CD4-positive, alpha-beta T cell treated with Interleukin-17A for 1 hour (primary cell): ENCODE results near the gene C3.
"Not testable (repeated sequence)": the region's sequence is repeated elsewhere in the genome, so short reads cannot be mapped to it uniquely, and the experiment has no call there.

Experiments
- DNase-seq: peaks from one replicate; pipeline ENCODE4 v3.0.0-alpha.2; 2020

C3 gene

DNA sequence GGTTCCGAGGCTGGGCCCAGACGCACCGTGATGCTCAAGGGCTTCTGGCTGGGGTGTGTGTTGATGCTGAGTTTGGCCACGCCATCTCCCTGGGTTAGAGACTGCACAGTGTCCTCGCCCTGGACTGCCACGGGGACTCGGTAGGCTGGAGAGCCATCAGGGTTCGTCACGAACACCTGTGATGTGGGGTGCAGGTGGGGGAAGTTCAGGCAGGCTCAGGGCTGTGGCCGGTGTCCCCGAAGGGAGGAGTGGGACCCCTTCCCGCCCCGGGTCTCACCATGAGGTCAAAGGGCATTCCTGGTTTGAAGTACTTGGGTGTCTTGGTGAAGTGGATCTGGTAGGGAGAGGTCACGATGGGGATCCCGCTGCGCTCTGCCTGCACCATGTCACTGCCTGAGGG lies 8.2 kb downstream of the C3 start:
- DNase-seq, result no peak

DNA sequence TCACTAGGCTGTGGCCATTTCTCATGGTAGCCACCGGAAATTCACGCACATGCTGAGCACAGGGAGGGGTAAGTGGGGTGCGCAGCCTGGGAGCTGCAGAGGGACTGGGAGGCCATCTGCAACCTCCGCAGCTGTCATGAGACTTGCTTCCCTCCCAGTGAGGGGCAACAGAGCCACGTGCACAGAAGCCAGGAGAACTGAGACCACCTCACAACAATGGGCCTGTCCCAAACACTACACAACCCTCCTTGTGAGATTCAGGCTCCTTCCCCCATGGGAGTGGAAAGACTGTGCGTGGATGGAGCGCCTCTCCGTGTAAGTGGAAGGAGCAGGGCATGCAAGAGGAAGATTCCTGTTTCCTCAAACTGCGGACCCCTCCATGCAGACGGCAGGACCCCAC lies 8.8 kb downstream of the C3 start:
- no peak for DNase-seq

- DNase-seq, result no peak
These were observed 9.4 kb downstream of the C3 start for GRCh38 chr19:6711078-6711361.

DNA sequence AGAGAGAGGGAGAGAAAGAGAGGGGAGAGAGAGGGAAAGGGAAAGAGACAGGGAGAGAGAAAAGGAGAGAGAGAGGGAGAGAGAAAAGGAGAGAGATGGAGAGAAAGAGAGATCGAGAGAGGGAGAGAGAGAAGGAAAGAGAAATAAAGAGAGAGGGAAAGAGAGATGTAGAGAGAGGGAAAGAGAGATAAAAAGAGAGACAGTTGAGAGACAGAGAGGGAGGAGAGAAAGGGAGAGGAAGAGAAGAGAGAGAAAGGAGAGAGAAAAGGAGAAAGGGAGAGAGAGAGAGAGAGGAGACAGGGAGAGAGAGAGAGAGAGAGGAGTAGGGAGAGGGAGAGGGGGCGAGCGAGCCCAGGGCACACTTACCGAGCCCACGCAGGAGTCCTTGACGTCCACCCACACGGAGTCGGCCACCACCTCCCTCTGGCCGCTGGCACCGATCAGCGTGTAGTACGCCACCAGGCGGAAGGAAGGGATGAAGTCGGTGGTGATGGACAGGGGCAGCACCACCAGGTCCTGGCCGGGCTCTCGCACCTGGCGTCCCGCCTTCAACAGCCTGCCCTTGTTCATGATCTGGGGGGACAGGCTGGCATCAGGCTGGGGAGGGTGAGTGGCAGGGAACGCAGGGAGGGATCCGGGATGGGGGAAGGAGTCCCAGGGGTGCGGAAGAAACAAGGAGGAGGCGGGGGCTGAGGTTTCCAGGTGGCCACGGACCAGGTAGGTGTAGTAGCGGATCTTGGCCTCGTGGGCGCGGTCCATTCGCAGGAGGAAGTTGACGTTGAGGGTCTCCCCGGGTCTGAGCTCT lies 10.0 kb downstream of the C3 start:
- peak; percentile 20 for DNase-seq

GRCh38 chr19:6709549-6709948 lies 10.9 kb downstream of the C3 start:
- DNase-seq, result no peak

DNA sequence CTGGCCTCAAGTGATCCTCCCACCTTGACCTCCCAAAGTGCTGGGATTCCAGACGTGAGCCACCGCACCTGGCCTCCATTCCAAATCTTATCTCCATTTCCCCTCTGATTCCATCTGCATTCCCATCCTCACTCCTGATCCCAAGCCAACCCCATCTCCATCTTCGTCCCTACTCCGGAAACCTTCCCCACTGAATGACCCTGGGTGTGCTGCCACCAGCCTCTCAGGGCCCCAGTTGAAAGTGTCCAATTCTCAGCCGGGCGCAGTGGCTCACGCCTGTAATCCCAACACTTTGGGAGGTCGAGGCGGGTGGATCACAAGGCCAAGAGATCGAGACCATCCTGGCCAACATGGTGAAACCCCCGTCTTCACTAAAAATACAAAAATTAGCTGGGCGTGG lies 11.5 kb downstream of the C3 start:
- not testable (repeated sequence) for DNase-seq

DNA sequence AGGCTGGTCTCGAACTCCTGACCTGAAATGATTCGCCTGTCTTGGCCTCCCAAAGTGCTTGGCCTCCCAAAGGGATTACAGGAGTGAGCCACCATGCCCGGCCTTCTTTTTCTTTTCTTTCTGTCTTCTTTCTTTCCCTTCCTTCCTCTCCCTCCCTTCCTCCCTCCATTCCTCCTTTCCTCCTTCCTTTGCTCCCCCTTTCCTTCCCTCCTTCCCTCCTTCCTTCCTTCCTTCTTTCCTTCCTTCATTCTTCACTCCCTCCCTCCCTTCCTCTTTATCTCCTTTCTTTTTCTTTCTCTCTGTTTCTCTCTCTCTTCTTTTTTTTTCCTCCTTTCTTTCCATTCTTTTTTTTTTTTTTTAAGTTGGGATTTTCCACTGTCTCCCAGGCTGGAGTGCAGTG lies 12.1 kb downstream of the C3 start:
- no peak for DNase-seq

- DNase-seq, result no peak
These were observed 12.8 kb downstream of the C3 start for GRCh38 chr19:6707658-6708018.

DNA sequence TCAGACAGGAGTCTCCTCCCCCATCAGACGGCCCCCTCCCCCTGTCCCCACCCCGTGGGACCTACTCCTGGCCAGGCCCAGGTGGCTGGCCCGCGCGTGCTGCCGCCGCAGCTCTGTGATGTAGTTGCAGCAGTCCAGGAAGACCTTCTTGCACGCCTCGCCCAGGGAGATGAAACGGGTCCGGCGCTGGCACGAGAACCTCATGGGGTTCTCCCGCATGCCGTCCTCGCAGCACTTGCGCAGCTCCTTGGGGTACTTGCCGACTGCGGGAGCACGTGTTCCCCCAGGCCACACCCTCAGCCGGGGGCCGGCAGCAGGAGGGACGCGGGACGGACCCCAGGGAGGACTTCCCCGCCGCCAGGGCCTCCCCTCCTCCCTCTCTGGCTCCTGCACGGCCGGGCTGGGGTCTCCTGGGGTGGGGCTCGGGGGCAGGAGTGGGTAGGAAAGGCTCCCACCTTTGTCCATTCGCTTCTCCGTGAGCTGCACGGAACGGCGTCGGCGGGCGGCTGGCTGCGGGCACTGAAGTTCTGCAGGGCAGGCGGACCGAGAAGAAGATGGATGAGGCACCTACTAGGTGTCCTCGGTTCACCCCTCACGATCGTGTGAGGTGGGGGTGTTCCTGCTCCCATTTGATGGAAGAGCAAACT lies 13.3 kb downstream of the C3 start:
- DNase-seq, result no peak

DNA sequence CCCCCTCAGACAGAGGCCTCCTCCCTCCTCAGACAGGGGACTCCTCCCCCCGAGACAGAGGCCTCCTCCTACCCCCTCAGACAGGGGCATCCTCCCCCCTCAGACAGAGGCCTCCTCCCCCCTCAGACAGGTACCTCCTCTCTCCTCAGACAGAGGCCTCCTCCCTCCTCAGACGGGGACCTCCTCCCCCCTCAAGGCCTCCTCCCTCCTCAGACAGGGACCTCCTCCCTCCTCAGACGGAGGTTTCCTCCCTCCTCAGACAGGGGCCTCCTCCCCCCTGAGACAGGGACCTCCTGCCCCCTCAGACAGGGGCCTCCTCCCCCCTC lies 13.9 kb downstream of the C3 start:
- no peak for DNase-seq

DNA sequence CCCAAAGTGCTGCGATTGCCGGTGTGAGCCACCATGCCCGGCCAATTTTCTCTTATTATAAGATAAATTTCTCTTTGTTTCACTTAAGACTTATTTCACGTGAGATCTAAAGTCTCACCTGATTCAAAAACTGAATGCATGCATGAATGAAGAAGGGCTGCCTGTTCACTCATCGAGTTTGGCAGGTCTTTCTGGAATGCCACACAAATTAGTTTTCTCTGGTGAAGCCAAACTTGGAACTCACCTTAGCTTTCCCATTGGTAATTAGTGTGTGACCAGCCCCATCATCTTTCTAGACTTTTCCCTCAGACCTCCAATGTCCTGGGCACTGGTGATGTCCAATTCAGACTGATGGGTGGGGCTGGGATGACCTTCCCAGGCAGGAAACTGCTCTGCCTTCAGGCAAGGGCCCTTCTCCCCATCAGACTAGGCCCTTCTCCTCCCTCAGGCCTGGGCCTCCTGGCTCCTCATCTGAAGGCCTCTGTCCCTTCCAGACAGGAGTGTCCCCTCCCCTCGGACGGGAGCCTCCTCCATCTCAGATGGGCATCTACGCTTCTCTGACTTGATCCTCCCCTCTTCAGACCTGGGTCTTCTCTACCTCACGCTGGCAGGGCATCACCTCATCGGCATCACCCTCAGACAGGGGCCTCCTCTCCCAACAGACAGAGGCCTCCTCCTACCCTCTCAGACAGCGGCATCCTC lies 14.4 kb downstream of the C3 start:
- no peak for DNase-seq

- no peak for DNase-seq
These were observed 19.7 kb downstream of the C3 start for GRCh38 chr19:6700586-6701316.

GRCh38 chr19:6699935-6700334 lies 20.5 kb downstream of the C3 start:
- DNase-seq, result no peak

GRCh38 chr19:6697291-6697690 lies 23.2 kb downstream of the C3 start:
- no peak for DNase-seq

- no peak for DNase-seq
These were observed 24.1 kb downstream of the C3 start for GRCh38 chr19:6696239-6696820.

- DNase-seq, result no peak
These were observed 26.2 kb downstream of the C3 start for GRCh38 chr19:6694147-6694815.

DNA sequence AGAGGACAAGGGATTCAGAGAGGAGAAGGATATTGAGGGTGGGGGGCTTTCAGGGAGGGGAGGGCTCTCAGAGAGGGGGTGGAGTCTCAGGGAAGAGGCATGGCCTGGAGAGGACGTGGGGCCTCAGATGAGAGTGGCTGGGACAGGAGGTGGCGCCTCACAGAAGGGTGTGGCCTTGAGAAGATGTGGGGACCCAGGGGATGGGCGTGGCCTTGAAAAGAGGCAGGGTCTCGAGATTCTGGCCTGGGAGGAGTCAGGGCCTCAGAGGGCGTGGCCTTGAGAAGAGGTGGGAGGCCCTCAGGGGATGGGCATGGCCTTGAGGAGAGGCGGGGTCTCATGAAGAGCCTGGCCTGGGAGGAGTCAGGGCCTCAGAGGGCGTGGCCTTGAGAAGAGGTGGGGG lies 26.8 kb downstream of the C3 start:
- DNase-seq, result no peak

GRCh38 chr19:6693056-6693471 lies 27.4 kb downstream of the C3 start:
- no peak for DNase-seq

DNA sequence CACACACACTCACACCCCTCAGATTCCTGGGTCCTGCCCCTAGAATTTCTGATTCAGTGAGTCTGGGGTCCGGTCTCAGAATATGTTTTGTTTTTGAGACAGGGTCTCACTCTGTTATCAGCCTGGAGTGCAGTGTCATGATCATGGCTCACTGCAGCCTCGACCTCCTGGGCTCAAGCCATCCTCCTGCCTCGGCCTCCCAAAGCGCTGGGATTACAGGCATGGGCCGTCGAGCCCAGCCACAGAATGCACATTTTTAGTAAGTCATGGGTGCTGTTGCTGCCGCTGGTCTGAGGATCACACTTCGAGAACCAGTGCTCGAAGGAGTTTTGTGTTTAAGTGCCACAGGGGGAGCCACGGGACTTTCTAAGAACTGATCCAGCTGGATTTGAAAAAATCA lies 28.4 kb downstream of the C3 start:
- DNase-seq, result no peak

- no peak for DNase-seq
These were observed 29.1 kb downstream of the C3 start for GRCh38 chr19:6691342-6691741.

- no peak for DNase-seq
These were observed 30.1 kb downstream of the C3 start for GRCh38 chr19:6690160-6690885.

DNA sequence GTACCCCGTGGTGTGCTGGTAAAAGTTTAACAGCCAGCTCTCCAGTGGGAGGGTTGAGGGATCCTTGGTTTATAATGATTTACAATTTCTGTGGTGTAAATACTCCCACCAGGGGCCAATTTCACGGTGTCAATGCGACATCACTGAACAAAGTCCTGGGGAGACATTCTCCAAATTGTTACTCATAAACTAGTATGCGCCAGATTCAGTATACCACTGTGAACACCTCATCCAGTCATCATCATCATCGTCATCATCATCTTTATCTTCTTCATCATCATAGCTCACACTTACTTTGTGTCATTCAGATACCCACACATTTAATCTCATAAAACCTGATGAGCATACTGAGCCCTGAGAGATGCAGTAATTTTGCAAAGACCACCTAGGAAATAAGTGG lies 33.3 kb downstream of the C3 start:
- DNase-seq, result no peak
